ENCODE data around the gene INPP5J. TPM values are rescaled to one million over a fixed set of nuclear protein-coding genes. Genes with fewer than 3 reads are reported as not detected.

The INPP5J gene
- total RNA-seq, 1 experiment from 2014 or later = 1.7 TPM

- Histone ChIP-seq H3K27ac (ENCODE audit: low read length) (no peak overlapping the region), H3K27me3 (ENCODE audit: control insufficient read depth, insufficient read depth, low read length) (no peaks in the 10 kb centered on the region), H3K36me3 (ENCODE audit: control insufficient read depth, insufficient read depth, low read length) (no peaks in the 10 kb centered on the region), H3K4me3 (ENCODE audit: low read depth in 2 of 2, low read length in 2 of 2) (no peak overlapping the region), H3K4me1 (ENCODE audit: control insufficient read depth, insufficient read depth, low read length) (no peaks in the 10 kb centered on the region), H3K9me3 (ENCODE audit: control insufficient read depth, insufficient read depth, low read depth, low read length) (no peaks in the 10 kb centered on the region)
- no TSS peak for BruUV-seq (replicated peaks)
- intact Hi-C loops (cut with micrococcal nuclease; ENCODE audit: unreplicated experiment) (no loop called here), in situ Hi-C loops (cut with HindIII; ENCODE audit: low pct_unique_long_range_greater_than_20kb, low sequenced_read_pairs) (no loop called here)
- DNase-seq (ENCODE audit: low read depth, low spot score) (no peak), ATAC-seq (no peak)
- ChIA-PET POLR2A (no interaction called here), CTCF (interaction anchor here (1.0 to 1.1 kb wide), 2 partner anchors 32 to 45 kb away, joined by 3 to 5 read pairs; no protein-coding TSS in a partner anchor)
- TF ChIP-seq CTCF (IDR thresholded peaks at IDR 0.05) (no peak), POLR2AphosphoS5 (IDR thresholded peaks at IDR 0.05; ENCODE audit: low read depth, low read length) (no peak), REST (IDR thresholded peaks at IDR 0.05; ENCODE audit: insufficient read depth in 1 of 2, low read depth in 2 of 2, low read length in 1 of 2) (no peak), SIN3A (IDR thresholded peaks at IDR 0.05; ENCODE audit: borderline replicate concordance, insufficient read depth, low read depth, low read length) (no peak), TCF7L2 (IDR thresholded peaks at IDR 0.05; ENCODE audit: low read depth, low read length) (no peak)
Measured at GRCh38 chr22:31140746-31141145, 18.0 kb downstream of the INPP5J start.

GRCh38 chr22:31141551-31141950, 18.8 kb downstream of the INPP5J start:
- DNase-seq (ENCODE audit: low read depth, low spot score) (no peak), ATAC-seq (no peak)
- Histone ChIP-seq H3K36me3 (ENCODE audit: control insufficient read depth, insufficient read depth, low read length) (no peaks in the 10 kb centered on the region), H3K4me1 (ENCODE audit: control insufficient read depth, insufficient read depth, low read length) (no peaks in the 10 kb centered on the region), H3K4me3 (ENCODE audit: low read depth in 2 of 2, low read length in 2 of 2) (no peak overlapping the region), H3K9me3 (ENCODE audit: control insufficient read depth, insufficient read depth, low read depth, low read length) (no peaks in the 10 kb centered on the region), H3K27ac (ENCODE audit: low read length) (no peak overlapping the region), H3K27me3 (ENCODE audit: control insufficient read depth, insufficient read depth, low read length) (no peaks in the 10 kb centered on the region)
- CTCF ChIA-PET = interaction anchor here (1.1 kb wide), 1 partner anchor 46 kb away, joined by 3 read pairs; no protein-coding TSS in a partner anchor
- in situ Hi-C loops (cut with HindIII; ENCODE audit: low pct_unique_long_range_greater_than_20kb, low sequenced_read_pairs) (no loop called here), intact Hi-C loops (cut with micrococcal nuclease; ENCODE audit: unreplicated experiment) (no loop called here)
- no TSS peak for BruUV-seq (replicated peaks)
- TF ChIP-seq POLR2AphosphoS5 (IDR thresholded peaks at IDR 0.05; ENCODE audit: low read depth, low read length) = no peak
- no peak for TF ChIP-seq REST (IDR thresholded peaks at IDR 0.05; ENCODE audit: insufficient read depth in 1 of 2, low read depth in 2 of 2, low read length in 1 of 2)
- TF ChIP-seq SIN3A (IDR thresholded peaks at IDR 0.05; ENCODE audit: borderline replicate concordance, insufficient read depth, low read depth, low read length) = no peak
- TF ChIP-seq TCF7L2 (IDR thresholded peaks at IDR 0.05; ENCODE audit: low read depth, low read length) = no peak
- no peak for TF ChIP-seq CTCF (IDR thresholded peaks at IDR 0.05)
- POLR2A ChIA-PET = no interaction called here

All from Panc1 (cell line).